HG03565 (cell line): ENCODE data around the gene FAM89B.
A peak's percentile ranks its signal among the peaks of the same experiment; 100 is the strongest.

Source experiments
- ATAC-seq: cut with Tn5 transposase; IDR thresholded peaks from one replicate; pipeline ENCODE4 v1.9.1; 2021; ENCODE audit warnings: mild to moderate bottlenecking, moderate library complexity; ENCODE audit not compliant: unreplicated experiment

Gene FAM89B

GRCh38 chr11:65573391-65574079, 1.2 kb downstream of the FAM89B start:
- ATAC-seq, result no peak

GRCh38 chr11:65574109-65574810, 1.9 kb downstream of the FAM89B start:
- peak; percentile 14 for ATAC-seq

GRCh38 chr11:65574811-65575567, 2.7 kb downstream of the FAM89B start:
- no peak for ATAC-seq

GRCh38 chr11:65575568-65576231, 3.4 kb downstream of the FAM89B start, which contains the start of gene EHBP1L1:
EHBP1L1 (plus strand) TSS chr11:65576053; CDS start chr11:65576303, 250 bp downstream.
- no peak for ATAC-seq

- no peak for ATAC-seq
Observed at GRCh38 chr11:65576232-65576866, 4.0 kb downstream of the FAM89B start.

- no peak for ATAC-seq
Observed at GRCh38 chr11:65576867-65577755, 4.8 kb downstream of the FAM89B start.

- ATAC-seq, result no peak
Observed at GRCh38 chr11:65577756-65578109, 5.4 kb downstream of the FAM89B start.

- ATAC-seq, result no peak
Observed at GRCh38 chr11:65578134-65578533, 5.8 kb downstream of the FAM89B start.

- no peak for ATAC-seq
Observed at GRCh38 chr11:65578667-65579066, 6.3 kb downstream of the FAM89B start.

GRCh38 chr11:65579291-65579690, 7.0 kb downstream of the FAM89B start:
- ATAC-seq, result no peak

- ATAC-seq, result no peak
Observed at GRCh38 chr11:65580031-65580692, 7.8 kb downstream of the FAM89B start.

- ATAC-seq, result no peak
Observed at GRCh38 chr11:65580756-65581155, 8.4 kb downstream of the FAM89B start.

GRCh38 chr11:65581928-65582327, 9.6 kb downstream of the FAM89B start:
- ATAC-seq, result no peak

- ATAC-seq, result no peak
Observed at GRCh38 chr11:65583589-65583988, 11.3 kb downstream of the FAM89B start.

- ATAC-seq, result no peak
Observed at GRCh38 chr11:65584106-65584505, 11.8 kb downstream of the FAM89B start.

GRCh38 chr11:65584723-65585171, 12.4 kb downstream of the FAM89B start:
- no peak for ATAC-seq

- no peak for ATAC-seq
Observed at GRCh38 chr11:65585396-65586246, 13.3 kb downstream of the FAM89B start.

- ATAC-seq, result no peak
Observed at GRCh38 chr11:65586247-65586630, 13.9 kb downstream of the FAM89B start.
